H1 (cell line): ENCODE data around the gene FAM13C. TPM values are rescaled to one million over a fixed set of nuclear protein-coding genes. Genes with fewer than 3 reads are reported as not detected.

ENCODE experiments used
- CTCF ChIA-PET: fragments of 300-600 bp; sonication (Branson Sonifier 250); formaldehyde crosslinking; loops from one replicate; lab custom pipeline; 2021; ENCODE audit not compliant: partially characterized antibody; lab: Charles Lee
- POLR2A ChIA-PET: fragments of 300-600 bp; sonication (Branson Sonifier 250); formaldehyde crosslinking; loops from one replicate; lab custom pipeline; 2021; ENCODE audit warnings: inconsistent platforms; ENCODE audit not compliant: partially characterized antibody; lab: Charles Lee
- DNase-seq, 2 experiments: peaks; one replicate each; pipeline versions ENCODE4 v3.0.0 to v3.0.0-alpha.2; 2010 to 2022; ENCODE audit warnings: low spot score in 2 of 2, low read depth in 1 of 2, mixed read lengths in 1 of 2
- FAIRE-seq: peaks from 2 replicates; lab custom pipeline; 2011; peaks lifted over from hg19 to GRCh38; lab: Jason Lieb, UNC
- H2AFZ ChIP-seq: 2 replicates; pipeline ENCODE4 v1.8.1; 2012; ENCODE audit warnings: low read length, inconsistent platforms
- H2AK5ac ChIP-seq: 2 replicates; pipeline ENCODE4 v1.6.1; 2013; ENCODE audit warnings: low read depth, low read length
- H2BK120ac ChIP-seq: replicated peaks from 2 replicates; pipeline ENCODE3; 2013; ENCODE audit warnings: low read depth, low read length, inconsistent platforms
- H2BK12ac ChIP-seq: 2 replicates; pipeline ENCODE4 v1.6.1; 2013; ENCODE audit warnings: low read depth, low read length
- H2BK15ac ChIP-seq: 2 replicates; pipeline ENCODE4 v1.6.1; 2013; ENCODE audit warnings: low read length
- H2BK20ac ChIP-seq: 2 replicates; pipeline ENCODE4 v1.6.1; 2013; ENCODE audit warnings: low read length
- H2BK5ac ChIP-seq: 2 replicates; pipeline ENCODE4 v1.6.1; 2013; ENCODE audit warnings: low read depth, low read length
- H3K14ac ChIP-seq: 2 replicates; pipeline ENCODE4 v1.6.1; 2013; ENCODE audit warnings: inconsistent platforms; ENCODE audit not compliant: insufficient read length
- H3K18ac ChIP-seq: 2 replicates; pipeline ENCODE4 v1.6.1; 2013; ENCODE audit warnings: low read length; ENCODE audit errors: extremely low read depth
- H3K23ac ChIP-seq: 2 replicates; pipeline ENCODE4 v1.6.1; 2013; ENCODE audit warnings: inconsistent platforms; ENCODE audit not compliant: insufficient read length
- H3K23me2 ChIP-seq: 2 replicates; pipeline ENCODE4 v1.6.1; 2013; ENCODE audit warnings: low read depth, low read length
- H3K27ac ChIP-seq: 2 replicates; pipeline ENCODE4 v1.6.1; 2011; ENCODE audit warnings: low read depth, low read length, inconsistent platforms
- H3K27me3 ChIP-seq, 4 experiments: replicated peaks in 1 of 4; 1 replicate in 1 of 4; 2 replicates in 3 of 4; pipeline versions ENCODE4 v1.6.1 to v1.8.1; 2011 to 2013; ENCODE audit warnings: low read length in 3 of 4, mild to moderate bottlenecking in 3 of 4, inconsistent platforms in 2 of 4, mixed read lengths in 2 of 4, moderate library complexity in 1 of 4; ENCODE audit not compliant: control insufficient read depth in 3 of 4, insufficient read depth in 3 of 4; ENCODE audit errors: extremely low read depth in 1 of 4
- H3K36me3 ChIP-seq, 4 experiments: 2 replicates each; pipeline versions ENCODE4 v1.6.1 to v1.8.1; 2011 to 2013; ENCODE audit warnings: mild to moderate bottlenecking in 4 of 4, low read length in 3 of 4, moderate library complexity in 2 of 4, control low read depth in 1 of 4, inconsistent platforms in 1 of 4; ENCODE audit not compliant: insufficient read depth in 4 of 4, control insufficient read depth in 2 of 4
- H3K4ac ChIP-seq: replicated peaks from 2 replicates; pipeline ENCODE3; 2013; ENCODE audit warnings: low read length, low read depth, mixed read lengths, inconsistent platforms; ENCODE audit not compliant: insufficient read length
- H3K4me1 ChIP-seq, 4 experiments: replicated peaks in 1 of 4; 1 replicate in 1 of 4; 2 replicates in 3 of 4; pipeline versions ENCODE4 v1.6.1 to v1.8.1; 2011 to 2013; ENCODE audit warnings: low read length in 3 of 4, inconsistent platforms in 2 of 4, mixed read lengths in 1 of 4; ENCODE audit not compliant: insufficient read depth in 4 of 4, control insufficient read depth in 3 of 4
- H3K4me2 ChIP-seq, 2 experiments: 2 replicates each; pipeline versions ENCODE4 v1.6.1 to v1.8.1; 2011 to 2013; ENCODE audit warnings: low read depth in 2 of 2, low read length in 2 of 2, control low read depth in 1 of 2, inconsistent platforms in 1 of 2, mild to moderate bottlenecking in 1 of 2; ENCODE audit not compliant: insufficient read depth in 1 of 2
- H3K4me3 ChIP-seq, 4 experiments: fragments of 200-600, 300-600 bp in 1 of 4; sonication (generic), shearing (Covaris generic), sonication (Bioruptor Twin) in 1 of 4; 2 replicates each; pipeline versions ENCODE4 v1.5.1 to v1.8.1; 2011 to 2016; ENCODE audit warnings: low read length in 4 of 4, low read depth in 3 of 4, control low read depth in 2 of 4, inconsistent platforms in 2 of 4, mild to moderate bottlenecking in 2 of 4, mixed read lengths in 1 of 4, moderate library complexity in 1 of 4; ENCODE audit not compliant: insufficient read depth in 2 of 4; ENCODE audit errors: extremely low read depth in 1 of 4
- H3K56ac ChIP-seq: replicated peaks from 2 replicates; pipeline ENCODE3; 2013; ENCODE audit warnings: low read depth, mild to moderate bottlenecking, mixed read lengths, low read length, inconsistent platforms; ENCODE audit not compliant: insufficient read length
- H3K79me1 ChIP-seq: 2 replicates; pipeline ENCODE4 v1.6.1; 2013; ENCODE audit warnings: low read depth, low read length, control low read depth
- H3K79me2 ChIP-seq, 2 experiments: 2 replicates each; pipeline versions ENCODE4 v1.6.1 to v1.8.1; 2012 to 2013; ENCODE audit warnings: low read length in 2 of 2, mild to moderate bottlenecking in 2 of 2, inconsistent platforms in 1 of 2; ENCODE audit not compliant: insufficient read depth in 2 of 2, control insufficient read depth in 1 of 2
- H3K9ac ChIP-seq, 4 experiments: replicated peaks in 1 of 4; 1 replicate in 1 of 4; 2 replicates in 3 of 4; pipeline versions ENCODE4 v1.6.1 to v1.8.1; 2011 to 2013; ENCODE audit warnings: low read depth in 3 of 4, low read length in 3 of 4, control low read depth in 2 of 4, mild to moderate bottlenecking in 2 of 4, moderate library complexity in 2 of 4, inconsistent platforms in 1 of 4; ENCODE audit errors: extremely low read depth in 1 of 4
- H3K9me3 ChIP-seq, 2 experiments: 2 replicates each; pipeline versions ENCODE4 v1.6.1 to v1.8.1; 2012 to 2013; ENCODE audit warnings: mild to moderate bottlenecking in 2 of 2, moderate library complexity in 2 of 2, control low read depth in 1 of 2, inconsistent platforms in 1 of 2, low read depth in 1 of 2, low read length in 1 of 2, mixed read lengths in 1 of 2; ENCODE audit not compliant: insufficient read depth in 2 of 2
- H4K20me1 ChIP-seq, 2 experiments: replicated peaks in 1 of 2; 2 replicates each; pipeline versions ENCODE3 to v1.8.1; 2011 to 2013; ENCODE audit warnings: inconsistent platforms in 2 of 2, low read length in 2 of 2, mild to moderate bottlenecking in 1 of 2; ENCODE audit not compliant: insufficient read depth in 2 of 2, control insufficient read depth in 1 of 2
- H4K5ac ChIP-seq: 2 replicates; pipeline ENCODE4 v1.6.1; 2013; ENCODE audit warnings: low read length, low read depth, mixed read lengths, inconsistent platforms; ENCODE audit not compliant: insufficient read length
- H4K8ac ChIP-seq: 2 replicates; pipeline ENCODE4 v1.8.0; 2013; ENCODE audit warnings: mild to moderate bottlenecking, moderate library complexity, low read length, inconsistent platforms; ENCODE audit not compliant: insufficient read depth; ENCODE audit errors: extremely low read depth
- H4K91ac ChIP-seq: replicated peaks from 2 replicates; pipeline ENCODE3; 2013; ENCODE audit warnings: low read length, mixed read lengths, inconsistent platforms; ENCODE audit not compliant: insufficient read length
- ASH2L ChIP-seq: fragments of 200-600, 300-600 bp; sonication (generic); IDR thresholded peaks from one replicate; pipeline ENCODE4 v1.7.1; 2017; ENCODE audit warnings: low read length
- CBX8 ChIP-seq: fragments of 300-800, 300-1000 bp; sonication (generic); IDR thresholded peaks from 2 replicates; pipeline ENCODE4 v1.7.1; 2016; ENCODE audit warnings: low read depth, low read length, borderline replicate concordance
- CEBPB ChIP-seq: IDR thresholded peaks from 2 replicates; pipeline ENCODE4 v1.6.1; 2012; ENCODE audit warnings: low read depth, low read length
- EP300 ChIP-seq, 2 experiments: IDR thresholded peaks; 1 replicate in 1 of 2; 2 replicates in 1 of 2; pipeline ENCODE4 v1.6.1; 2011 to 2012; ENCODE audit warnings: low read depth in 2 of 2, low read length in 2 of 2, mild to moderate bottlenecking in 2 of 2, borderline replicate concordance in 1 of 2, inconsistent platforms in 1 of 2, moderate library complexity in 1 of 2
- KDM4A ChIP-seq: IDR thresholded peaks from one replicate; pipeline ENCODE4 v1.7.1; 2012; ENCODE audit warnings: low read depth, mild to moderate bottlenecking, moderate library complexity, low read length, inconsistent platforms; ENCODE audit not compliant: severe bottlenecking
- MAFK ChIP-seq: IDR thresholded peaks from 2 replicates; pipeline ENCODE4 v1.6.1; 2012; ENCODE audit warnings: low read depth, mild to moderate bottlenecking, improper control_type of control experiment, low read length
- NANOG ChIP-seq: IDR thresholded peaks from 2 replicates; pipeline ENCODE4 v1.6.1; 2011; ENCODE audit warnings: low read length, low read depth, mild to moderate bottlenecking, inconsistent platforms; ENCODE audit not compliant: insufficient read depth, poor library complexity, severe bottlenecking
- PHF8 ChIP-seq: fragments of 200-600 bp; sonication (generic); conservative IDR thresholded peaks from 2 replicates; pipeline ENCODE4 v1.7.1; 2012; ENCODE audit warnings: low read depth, mild to moderate bottlenecking, inconsistent platforms, low read length, moderate library complexity
- POU5F1 ChIP-seq: IDR thresholded peaks from 2 replicates; pipeline ENCODE4 v1.6.1; 2011; ENCODE audit warnings: low read depth, mild to moderate bottlenecking, low read length, moderate library complexity
- SP4 ChIP-seq: IDR thresholded peaks from 2 replicates; pipeline ENCODE4 v1.6.1; 2012; ENCODE audit warnings: low read length, inconsistent platforms
- SUZ12 ChIP-seq: fragments of 200-600 bp; sonication (generic); IDR thresholded peaks from 2 replicates; pipeline ENCODE4 v1.6.1; 2012; ENCODE audit warnings: mild to moderate bottlenecking, inconsistent platforms, low read length, moderate library complexity, mixed read lengths
- TAF7 ChIP-seq: optimal IDR thresholded peaks from 2 replicates; pipeline ENCODE3; 2011; ENCODE audit warnings: low read depth, mild to moderate bottlenecking, inconsistent platforms, low read length, moderate library complexity, borderline replicate concordance
- TEAD4 ChIP-seq: IDR thresholded peaks from 2 replicates; pipeline ENCODE4 v1.6.1; 2012; ENCODE audit warnings: low read depth, low read length, inconsistent platforms, mixed read lengths
- YY1 ChIP-seq: IDR thresholded peaks from 2 replicates; pipeline ENCODE4 v1.6.1; 2011; ENCODE audit warnings: low read depth, mild to moderate bottlenecking, low read length
- ZNF274 ChIP-seq: IDR thresholded peaks from 2 replicates; pipeline ENCODE4 v1.7.0; 2012; ENCODE audit warnings: low read length, borderline replicate concordance; ENCODE audit errors: extremely low read depth
- WGBS, 2 experiments: shearing (Covaris generic) in 1 of 2; methylation state at CpG; one replicate each; pipeline versions ENCODE4 v1.1.6 to v1.1.7; 2013 to 2015; ENCODE audit warnings: low lambda C conversion rate in 2 of 2, mixed read lengths in 2 of 2, inconsistent platforms in 1 of 2, low coverage in 1 of 2, missing lambda C conversion rate in 1 of 2; ENCODE audit not compliant: insufficient replicate concordance in 2 of 2, insufficient coverage in 1 of 2, insufficient read length in 1 of 2; ENCODE audit errors: extremely low coverage in 1 of 2, missing lambda C conversion rate in 1 of 2; 5-methylcytosine and 5-hydroxymethylcytosine counted together
- polyA plus RNA-seq, 7 experiments: library from polyadenylated mRNA; depleted of rRNA in 3 of 7; stranded (reverse) in 5 of 7; unstranded in 2 of 7; fragments of >200 nt in 5 of 7; fragments of 200-250 nt in 2 of 7; gene quantifications; 1 replicate in 5 of 7; 2 replicates in 1 of 7; 4 replicates in 1 of 7; pipeline versions ENCODE4 v1.2.1 to v1.2.3, GENCODE V29; 2011 to 2013; ENCODE audit warnings: missing spikeins in 2 of 7, mixed read lengths in 2 of 7
- total RNA-seq: library from RNA; stranded (reverse); fragmentation: NEBNext Ultra II Directional; extraction: Animal tissue kit (Norgen Biotek cat#: 25700); gene quantifications from 2 replicates; pipeline ENCODE4 v1.2.1, GENCODE V29; 2021

FAM13C gene
- total and polyA plus RNA-seq, 2 of the 8 experiments (the other 6 are each of a cell fraction or from before 2014, with no cell fraction given): 0.56 to 0.62 TPM

DNA sequence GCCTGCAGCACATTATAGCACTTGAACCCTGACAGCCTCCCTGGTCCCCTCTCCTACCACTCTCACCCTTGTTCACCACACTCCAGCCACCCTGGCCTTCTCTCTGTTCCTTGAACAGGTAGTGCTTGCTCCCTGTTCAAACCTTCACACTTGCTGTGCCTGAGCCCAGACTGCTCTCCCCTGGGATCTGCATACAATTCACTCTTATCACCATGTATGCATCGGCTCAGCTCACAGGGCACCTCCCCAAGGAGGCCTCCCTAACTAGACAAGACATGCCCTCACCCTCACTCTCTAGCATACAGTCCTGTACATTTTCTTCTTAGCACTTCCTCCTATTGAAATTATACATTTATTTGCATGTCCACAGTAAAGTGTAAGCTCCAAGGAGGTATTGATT is 59.3 kb downstream of the FAM13C start:
- Histone ChIP-seq H3K4ac (no peak overlapping the region), H2BK12ac (no peak overlapping the region), H2AK5ac (no peak overlapping the region), H3K14ac (no peak overlapping the region), H3K23me2 (no peaks in the 10 kb centered on the region; the same call in 1 of the 2 replicates), H3K18ac (no peak overlapping the region), H3K4me3 (no peak overlapping the region), H3K79me2 (no peaks in the 10 kb centered on the region), H4K20me1 (peaks cover 0 to 1% of the 10 kb centered on the region in 2 experiments), H4K8ac (no peak overlapping the region), H3K36me3 (no peaks in the 10 kb centered on the region), H4K5ac (no peak overlapping the region), H2BK5ac (no peak overlapping the region), H2BK20ac (no peak overlapping the region), H3K23ac (no peak overlapping the region), H2AFZ (no peak overlapping the region), H3K4me2 (no peak overlapping the region), H3K27me3 (no peaks in the 10 kb centered on the region), H4K91ac (no peak overlapping the region), H3K4me1 (no peaks in the 10 kb centered on the region), H2BK15ac (no peak overlapping the region), H3K27ac (no peak overlapping the region), H2BK120ac (no peak overlapping the region), H3K56ac (no peak overlapping the region), H3K9ac (no peak overlapping the region), H3K9me3 (no peaks in the 10 kb centered on the region), H3K79me1 (no peaks in the 10 kb centered on the region)
- no peak for DNase-seq
- ChIA-PET POLR2A (interaction anchor here (1.2 kb wide), 1 partner anchor 16 kb away, joined by 4 read pairs; no protein-coding TSS in a partner anchor), CTCF (interaction anchor here (0.6 to 1.0 kb wide), 2 partner anchors 10 to 243 kb away, joined by 3 read pairs; no protein-coding TSS in a partner anchor)
- FAIRE-seq: no peak
- WGBS, 2 experiments: 87% methylated on average over 1 of the region's 1 CpG; no CpG with 5 or more reads in 1 of the 2 experiments
- TF ChIP-seq SP4 (no peak), NANOG (no peak), CBX8 (no peak), EP300 (IDR thresholded peaks at IDR 0.05; ENCODE audit: borderline replicate concordance in 1 of 2, low read depth in 2 of 2, low read length in 2 of 2) (no peak), MAFK (no peak), CEBPB (no peak), ZNF274 (no peak), SUZ12 (no peak), YY1 (no peak), PHF8 (no peak), TEAD4 (no peak), TAF7 (no peak), POU5F1 (no peak), KDM4A (no peak), ASH2L (no peak)
